ENCODE measurements around the gene CYCS.

- peak; percentile 74 to 92 (median 82) for TF ChIP-seq CTCF (IDR thresholded peaks at IDR 0.05)
- no peak for TF ChIP-seq POLR2A (IDR thresholded peaks at IDR 0.05)
Observed at GRCh38 chr7:25098096-25099046, 26.7 kb downstream of the CYCS start.
